Stimulated activated CD4-positive, alpha-beta T cell treated with anti-CD3 and anti-CD28 coated beads, Interleukin-2, amount 100 ng/mL, for 24 hours (primary cell): ENCODE measurements around the gene R3HDM2.
A peak's percentile ranks its signal among the peaks of the same experiment; 100 is the strongest.

Experiments used
- DNase-seq, 2 donors: peaks; one replicate each; pipeline ENCODE4 v3.0.0-alpha.2; 2020

R3HDM2 gene

DNA sequence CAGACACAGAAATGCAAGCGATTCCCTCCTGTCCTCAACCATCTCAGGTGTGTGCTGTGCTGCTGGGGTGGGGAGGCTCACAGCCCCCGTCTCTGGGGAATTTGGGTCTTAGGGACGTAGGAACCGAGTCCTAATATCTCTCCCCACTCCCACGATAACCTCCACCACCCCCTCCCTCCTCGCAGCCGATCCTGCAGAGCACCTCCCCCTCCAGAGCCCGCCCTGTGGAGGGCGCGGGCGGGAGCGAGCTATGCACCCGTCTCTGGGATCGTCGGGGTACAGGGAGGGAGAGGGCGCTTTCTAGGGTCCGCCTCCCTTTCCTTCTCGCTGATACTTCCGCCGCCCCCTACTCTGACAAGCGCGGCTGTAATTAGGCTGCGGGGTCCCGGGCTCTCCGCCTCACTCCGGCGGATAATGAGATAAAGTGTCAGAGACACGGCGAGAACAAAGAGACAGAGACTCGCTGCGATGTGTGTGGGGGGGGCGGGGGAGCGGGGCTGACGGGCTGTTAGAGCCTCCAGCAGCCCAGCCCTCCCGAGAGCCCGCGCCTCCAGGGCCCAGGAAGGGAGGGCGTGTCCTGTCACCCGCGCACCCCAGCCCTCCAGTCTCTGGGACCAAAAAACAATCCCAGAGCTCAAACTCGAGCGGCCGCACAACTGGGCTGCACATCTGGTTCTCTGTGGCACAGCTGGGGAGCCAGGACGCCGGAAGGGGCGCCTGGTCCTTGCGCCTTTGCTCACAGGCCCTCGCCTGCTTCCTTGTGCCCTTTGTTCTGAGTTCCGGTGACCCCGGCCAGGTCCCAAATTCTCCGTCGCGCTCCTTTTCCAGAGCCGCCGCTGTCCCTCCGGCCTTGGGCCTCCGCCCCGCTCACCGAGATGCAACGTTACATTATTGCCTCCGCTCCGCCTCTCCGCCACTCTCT, 192.7 kb downstream of the R3HDM2 start:
- DNase-seq: peak; percentile 44 to 54

- no peak for DNase-seq
Observed at GRCh38 chr12:57237596-57237931, 193.3 kb downstream of the R3HDM2 start.

DNA sequence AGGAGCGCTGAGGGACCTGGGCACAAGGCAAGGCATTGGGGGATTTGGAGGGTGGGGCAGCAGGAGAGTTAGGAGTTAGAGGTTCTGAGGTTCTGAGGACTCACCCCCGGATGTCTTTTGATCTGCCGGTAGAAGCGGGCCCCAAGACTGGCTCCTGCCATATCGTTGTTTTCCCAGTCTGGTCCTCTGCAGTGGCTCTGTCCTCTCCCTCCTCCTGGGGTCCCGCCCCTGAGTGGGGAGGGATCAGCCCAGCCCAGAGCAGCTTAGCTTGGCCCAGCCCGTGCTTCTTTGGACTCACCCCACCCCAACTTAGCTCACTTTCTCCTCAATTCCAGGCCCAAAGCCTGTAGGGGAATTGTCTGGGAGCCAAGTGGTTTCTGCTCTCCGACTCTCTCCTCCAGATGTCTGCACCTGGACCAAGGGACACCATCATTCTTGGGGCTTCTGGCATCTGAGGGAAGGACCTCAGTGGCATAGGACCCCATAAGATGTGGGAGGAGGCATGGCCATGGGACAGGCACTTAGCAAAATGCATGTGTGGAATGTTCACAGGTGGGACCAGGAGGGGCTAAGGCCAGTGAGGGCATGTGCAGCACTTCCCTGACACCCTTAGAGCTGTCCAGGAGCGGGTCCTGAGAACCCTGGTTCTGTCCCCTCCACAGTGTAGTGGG, 193.8 kb downstream of the R3HDM2 start:
- peak in 1 of 2 donors; percentile 32 for DNase-seq

DNA sequence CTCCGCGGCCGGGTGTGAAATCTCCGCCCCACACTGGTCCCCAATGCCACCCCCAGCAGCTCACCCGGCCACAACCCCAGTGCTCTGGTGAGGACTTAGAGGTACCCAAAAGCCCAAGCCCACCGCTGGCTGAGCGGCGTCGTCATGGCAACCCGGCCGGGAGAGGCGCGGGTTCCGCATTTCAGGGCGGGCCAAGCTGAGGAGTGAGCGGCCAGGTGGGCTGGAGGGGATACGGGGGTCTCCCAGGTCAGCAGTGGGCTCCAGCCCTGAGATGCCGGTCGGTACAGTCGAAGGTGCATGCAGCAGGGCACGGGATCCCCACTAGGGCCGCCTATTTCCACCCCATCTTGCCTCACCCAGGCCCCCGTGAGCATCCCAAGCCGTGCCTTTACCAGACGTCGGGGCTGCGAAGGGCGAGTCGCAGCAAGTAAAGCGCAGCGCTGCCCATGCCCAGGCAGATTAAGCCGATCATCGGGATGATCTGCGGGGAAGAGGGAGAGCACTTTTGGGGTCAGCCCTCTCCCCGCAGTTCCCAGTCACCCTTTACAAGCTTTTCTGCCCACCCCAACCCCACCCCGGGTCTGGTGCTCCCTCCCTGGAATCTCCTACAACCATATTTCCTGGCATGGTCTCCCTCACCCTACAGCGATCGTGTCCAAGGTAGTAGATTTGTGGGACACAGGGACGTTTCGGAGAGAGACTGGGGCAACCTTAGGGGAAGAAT, 194.5 kb downstream of the R3HDM2 start:
- DNase-seq: peak in 1 of 2 donors; percentile 51

- DNase-seq: peak in 1 of 2 donors; percentile 16
Observed at GRCh38 chr12:57235728-57236131, 195.1 kb downstream of the R3HDM2 start.

DNA sequence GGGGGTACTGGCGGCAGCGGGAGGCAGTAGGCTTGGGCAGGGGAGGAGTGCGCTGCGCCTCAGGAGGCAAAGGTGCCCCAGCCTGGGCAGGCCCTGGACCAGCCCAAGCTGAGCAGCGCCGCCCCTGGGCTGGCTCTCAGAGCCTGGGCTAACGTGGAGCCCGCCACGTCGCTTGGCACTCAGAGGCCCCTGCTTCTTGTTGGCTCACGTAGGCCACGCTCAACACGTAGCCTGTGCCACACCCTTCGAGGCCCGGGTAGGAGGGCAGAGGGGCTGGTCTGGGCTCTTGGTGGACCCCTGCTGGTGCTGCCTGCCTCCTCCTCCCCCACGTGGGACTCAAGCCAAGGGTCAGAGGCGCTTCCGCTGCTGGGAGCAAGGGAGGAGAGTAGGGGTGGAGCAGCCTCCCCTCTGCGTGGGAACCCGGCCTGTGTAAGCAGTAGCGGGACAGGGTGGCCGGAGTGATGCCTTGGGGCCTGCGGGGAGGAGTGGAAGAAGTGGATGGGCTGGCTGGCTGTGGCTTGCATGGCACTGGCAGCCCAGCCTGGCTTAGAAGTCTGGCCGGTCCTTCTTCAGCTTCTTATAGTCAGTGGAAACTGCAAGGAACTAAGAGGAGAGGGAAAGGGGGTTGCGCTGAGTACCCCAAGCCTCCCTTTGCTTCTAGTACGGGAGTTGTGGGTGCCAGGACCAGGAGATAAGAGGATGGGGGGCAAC, 195.7 kb downstream of the R3HDM2 start:
- peak in 1 of 2 donors; percentile 28 for DNase-seq

- DNase-seq: no peak
Observed at GRCh38 chr12:57234571-57235016, 196.2 kb downstream of the R3HDM2 start.

DNA sequence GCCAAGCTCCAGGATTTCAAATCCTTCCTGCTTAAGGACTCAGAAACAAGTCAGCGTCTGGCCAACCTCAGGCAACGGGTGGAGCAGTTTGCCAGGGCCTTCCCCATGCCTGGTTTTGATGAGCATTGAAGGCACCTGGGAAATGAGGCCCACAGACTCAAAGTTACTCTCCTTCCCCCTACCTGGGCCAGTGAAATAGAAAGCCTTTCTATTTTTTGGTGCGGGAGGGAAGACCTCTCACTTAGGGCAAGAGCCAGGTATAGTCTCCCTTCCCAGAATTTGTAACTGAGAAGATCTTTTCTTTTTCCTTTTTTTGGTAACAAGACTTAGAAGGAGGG, 196.6 kb downstream of the R3HDM2 start:
- DNase-seq: no peak

GRCh38 chr12:57233357-57234232, 197.2 kb downstream of the R3HDM2 start:
- DNase-seq: no peak

DNA sequence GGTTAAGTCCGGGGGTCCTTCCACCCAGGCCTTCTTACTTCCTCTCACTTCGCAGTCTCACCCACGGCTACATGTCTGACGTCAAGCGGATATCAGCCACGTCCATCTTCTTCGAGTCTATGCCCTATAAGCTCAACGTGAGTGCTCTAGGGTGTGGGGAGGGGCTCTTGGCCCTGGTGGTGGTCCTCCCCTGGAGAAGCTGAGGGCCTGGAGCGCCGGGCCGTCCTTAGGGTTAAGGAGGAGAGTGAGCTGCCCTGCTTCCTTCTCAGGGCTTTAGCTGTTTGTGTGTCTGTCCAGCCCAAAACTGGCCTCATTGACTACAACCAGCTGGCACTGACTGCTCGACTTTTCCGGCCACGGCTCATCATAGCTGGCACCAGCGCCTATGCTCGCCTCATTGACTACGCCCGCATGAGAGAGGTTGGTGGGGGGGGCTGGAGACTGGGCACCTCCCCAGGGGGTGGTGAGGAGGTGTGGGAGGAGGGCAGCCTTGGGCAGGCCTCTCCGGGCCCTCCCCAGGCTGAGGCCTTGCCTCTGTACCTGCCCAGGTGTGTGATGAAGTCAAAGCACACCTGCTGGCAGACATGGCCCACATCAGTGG, 198.6 kb downstream of the R3HDM2 start:
- DNase-seq: no peak

DNA sequence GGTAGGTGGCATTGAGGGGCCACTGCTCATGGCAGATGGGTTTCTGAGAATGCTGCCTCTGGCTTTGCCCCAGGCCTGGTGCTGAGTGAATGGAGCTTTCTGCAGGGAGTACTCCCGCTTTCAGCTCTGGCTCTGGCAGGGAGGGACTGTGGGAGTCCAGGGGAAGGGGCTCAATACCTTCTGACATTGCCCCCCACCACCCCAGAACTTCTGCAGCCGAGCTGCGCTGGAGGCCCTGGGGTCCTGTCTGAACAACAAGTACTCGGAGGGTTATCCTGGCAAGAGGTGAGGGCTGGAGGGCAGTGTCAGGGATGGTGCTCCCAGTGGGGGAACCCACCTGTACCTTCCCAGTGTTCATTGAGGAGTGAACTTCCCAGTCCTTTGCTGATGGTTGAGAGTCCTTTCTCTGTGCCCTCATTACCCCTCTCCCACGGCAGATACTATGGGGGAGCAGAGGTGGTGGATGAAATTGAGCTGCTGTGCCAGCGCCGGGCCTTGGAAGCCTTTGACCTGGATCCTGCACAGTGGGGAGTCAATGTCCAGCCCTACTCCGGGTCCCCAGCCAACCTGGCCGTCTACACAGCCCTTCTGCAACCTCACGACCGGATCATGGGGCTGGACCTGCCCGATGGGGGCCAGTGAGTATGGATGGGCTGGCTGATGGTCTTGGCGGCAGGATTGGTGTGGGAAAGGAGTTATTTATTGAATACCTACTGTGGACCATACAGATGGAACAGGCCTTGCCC, 199.4 kb downstream of the R3HDM2 start:
- DNase-seq: peak in 1 of 2 donors; percentile 18

DNA sequence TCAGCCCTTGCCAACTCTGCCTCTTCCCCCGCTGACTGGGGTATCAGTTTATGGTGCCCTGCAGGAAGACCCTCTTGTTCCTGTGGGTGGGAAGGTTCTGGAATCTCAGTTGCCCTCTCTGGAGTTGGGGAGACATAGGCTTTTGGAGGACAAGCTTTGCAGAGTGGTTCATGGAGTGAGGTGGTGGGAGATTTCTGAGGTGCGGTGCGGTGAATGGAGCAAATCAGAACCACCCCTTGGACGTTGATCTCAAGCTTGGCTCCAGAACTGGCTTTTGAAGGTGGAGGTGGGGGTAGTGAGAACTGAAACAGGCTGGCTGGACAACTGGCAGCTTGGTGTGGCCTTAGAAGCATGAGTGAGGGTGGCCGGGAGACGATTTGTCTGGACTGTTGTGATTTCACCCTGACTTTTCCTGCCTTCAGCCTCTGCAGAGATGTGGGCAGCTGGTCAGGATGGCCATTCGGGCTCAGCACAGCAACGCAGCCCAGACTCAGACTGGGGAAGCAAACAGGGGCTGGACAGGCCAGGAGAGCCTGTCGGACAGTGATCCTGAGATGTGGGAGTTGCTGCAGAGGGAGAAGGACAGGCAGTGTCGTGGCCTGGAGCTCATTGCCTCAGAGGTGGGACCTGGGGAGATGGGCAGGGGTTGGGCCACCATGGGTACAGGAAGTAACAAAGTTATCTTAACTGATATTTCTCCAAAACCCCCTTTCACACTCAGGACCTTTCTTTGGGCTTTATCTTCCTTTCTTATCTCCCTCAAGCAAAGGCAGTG, 200.3 kb downstream of the R3HDM2 start:
- DNase-seq: no peak

GRCh38 chr12:57229634-57230380, 201.0 kb downstream of the R3HDM2 start, which contains the start of gene SHMT2:
TSS of gene SHMT2 (plus strand) at chr12:57229711. CDS start at chr12:57229779, 68 bp downstream.
- DNase-seq: peak; percentile 94

DNA sequence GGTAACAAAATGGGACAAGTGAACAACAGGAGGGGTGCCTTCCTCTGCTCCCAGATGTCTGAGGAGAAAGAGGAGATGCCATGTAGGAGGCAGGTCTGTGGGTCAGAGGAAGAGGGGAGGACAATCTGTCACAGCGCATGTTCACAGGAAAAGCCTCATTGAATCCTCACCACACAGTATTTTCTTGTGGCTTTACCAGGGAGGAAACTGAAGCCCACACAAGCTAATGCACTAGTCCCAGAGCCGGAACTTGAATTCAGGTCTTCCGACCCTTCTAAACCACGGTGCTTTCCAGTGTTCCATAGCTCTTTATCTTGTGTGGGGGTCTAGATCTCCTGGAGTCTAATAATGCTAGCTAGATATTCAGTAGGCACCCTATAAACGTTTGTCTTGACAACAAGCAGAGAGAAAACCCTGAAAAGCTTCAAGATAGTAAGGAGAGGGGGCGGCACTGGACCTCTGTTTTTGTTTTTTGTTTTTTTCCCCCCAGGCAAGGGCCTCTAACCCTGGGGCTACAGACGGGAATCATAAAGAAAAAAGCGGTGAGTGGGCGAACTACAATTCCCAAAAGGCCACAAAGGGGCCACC, 201.7 kb downstream of the R3HDM2 start:
- DNase-seq: no peak

- no peak for DNase-seq
Observed at GRCh38 chr12:57227315-57228115, 203.3 kb downstream of the R3HDM2 start.

DNA sequence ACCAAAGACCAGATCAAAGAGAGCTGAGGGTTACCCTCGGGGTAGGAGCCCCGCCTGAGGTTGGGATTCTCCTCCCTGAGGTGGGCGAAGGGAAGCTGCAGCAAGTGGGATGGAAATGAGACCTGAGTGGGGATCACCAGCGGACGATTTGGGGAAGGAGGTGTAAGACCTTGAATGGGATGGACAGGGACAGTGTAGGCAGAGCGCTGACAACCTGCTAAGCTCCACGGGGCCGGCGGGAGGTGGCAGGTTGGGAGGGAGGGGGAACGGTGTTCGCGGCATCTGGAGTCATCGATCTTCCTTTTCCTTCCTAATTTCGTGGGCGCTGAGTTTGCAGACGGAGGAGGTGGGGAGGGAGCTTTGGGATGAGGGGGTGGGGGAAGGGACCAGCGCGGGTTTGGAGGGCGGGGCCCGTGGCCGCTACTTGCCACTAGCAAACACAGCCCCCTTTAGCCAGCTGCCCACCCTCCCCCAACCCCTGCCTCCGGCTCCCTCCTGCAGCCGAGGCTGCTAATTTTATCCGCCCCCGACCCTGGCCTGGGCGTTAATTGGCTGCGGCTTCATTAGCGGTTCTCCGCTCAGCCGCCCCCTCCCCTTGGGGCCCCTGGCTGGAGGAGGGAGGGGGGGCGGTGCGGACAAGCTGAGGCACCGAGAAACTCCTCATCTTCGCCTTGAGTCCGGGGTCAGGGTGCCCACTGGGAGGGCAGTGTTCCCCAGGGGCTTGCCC, 204.1 kb downstream of the R3HDM2 start:
- no peak for DNase-seq

GRCh38 chr12:57225680-57226210, 205.1 kb downstream of the R3HDM2 start:
- DNase-seq: no peak
